ENCODE measurements around the gene NUDT1. TPM values are rescaled to one million over a fixed set of nuclear protein-coding genes. Genes with fewer than 3 reads are reported as not detected.

The NUDT1 gene
- total RNA-seq, 1 experiment from 2014 or later, result 100 TPM

- no peak overlapping the region for H3K27ac Mint-ChIP-seq
- no peaks in the 10 kb centered on the region for H3K9me3 Mint-ChIP-seq
- H3K27me3 Mint-ChIP-seq (ENCODE audit: low read depth), result no peaks in the 10 kb centered on the region
- ATAC-seq (peak; percentile 91), DNase-seq (ENCODE audit: low spot score) (peak; percentile 84)
- ChIA-PET POLR2A (no interaction called here), CTCF (interaction anchor here (0.9 to 2.1 kb wide), 2 partner anchors 90 to 101 kb away, joined by 5 to 23 read pairs; no protein-coding TSS in a partner anchor)
- TF ChIP-seq ETV6 (CRISPR knock-in tag; IDR thresholded peaks at IDR 0.05) (no peak), HMGXB4 (CRISPR knock-in tag; IDR thresholded peaks at IDR 0.05) (peak; percentile 44; the same call in 1 of the 2 replicates), ZNF232 (CRISPR knock-in tag; IDR thresholded peaks at IDR 0.05) (no peak), ZNF423 (CRISPR knock-in tag; IDR thresholded peaks at IDR 0.05) (no peak), MXD4 (CRISPR knock-in tag; IDR thresholded peaks at IDR 0.05; ENCODE audit: borderline replicate concordance) (no peak), E2F1 (CRISPR knock-in tag; IDR thresholded peaks at IDR 0.05) (no peak), MLX (CRISPR knock-in tag; IDR thresholded peaks at IDR 0.05) (no peak), CBFB (CRISPR knock-in tag; IDR thresholded peaks at IDR 0.05; ENCODE audit: low read depth) (no peak), MYBL2 (CRISPR knock-in tag; IDR thresholded peaks at IDR 0.05) (no peak), CTCF (IDR thresholded peaks at IDR 0.05) (peak; percentile 76), ELF4 (CRISPR knock-in tag; IDR thresholded peaks at IDR 0.05; ENCODE audit: low read depth) (no peak), NR2C2 (CRISPR knock-in tag; IDR thresholded peaks at IDR 0.05) (no peak)
- peaks cover 13% of the 10 kb centered on the region for H3K4me1 Mint-ChIP-seq
- peaks cover 19% of the 10 kb centered on the region for H3K36me3 Mint-ChIP-seq
- no peak overlapping the region for H3K4me3 Mint-ChIP-seq
Observed at GRCh38 chr7:2247141-2247995, 5.3 kb downstream of the NUDT1 start.

- no peak overlapping the region for H3K4me3 Mint-ChIP-seq
- POLR2A ChIA-PET, result interaction anchor here (0.6 kb wide), 2 partner anchors 15 to 62 kb away, joined by 3 to 4 read pairs; no protein-coding TSS in a partner anchor
- H3K27me3 Mint-ChIP-seq (ENCODE audit: low read depth), result no peaks in the 10 kb centered on the region
- no peak for DNase-seq (ENCODE audit: low spot score)
- H3K36me3 Mint-ChIP-seq, result peaks cover 19% of the 10 kb centered on the region
- ATAC-seq, result no peak
- no peaks in the 10 kb centered on the region for H3K9me3 Mint-ChIP-seq
- CTCF ChIA-PET, result interaction anchor here (0.6 to 2.1 kb wide), 3 partner anchors 32 to 1088 kb away, joined by 3 to 23 read pairs (median 10); no protein-coding TSS in a partner anchor
- H3K27ac Mint-ChIP-seq, result peak overlapping the region; percentile 68; the same call in 1 of the 2 replicates
- H3K4me1 Mint-ChIP-seq, result peaks cover 6% of the 10 kb centered on the region; the same call in 1 of the 2 replicates
- TF ChIP-seq ZNF317 (CRISPR knock-in tag; IDR thresholded peaks at IDR 0.05; ENCODE audit: borderline replicate concordance, low read depth) (no peak), STAT6 (CRISPR knock-in tag; conservative IDR thresholded peaks at IDR 0.05; ENCODE audit: low read depth) (no peak), PRRX2 (CRISPR knock-in tag; IDR thresholded peaks at IDR 0.05) (no peak), ZNF263 (CRISPR knock-in tag; IDR thresholded peaks at IDR 0.05; ENCODE audit: low read depth) (no peak), ZNF532 (CRISPR knock-in tag; IDR thresholded peaks at IDR 0.05; ENCODE audit: borderline replicate concordance) (no peak), ATF2 (CRISPR knock-in tag; IDR thresholded peaks at IDR 0.05; ENCODE audit: borderline replicate concordance, low read depth) (no peak)
Observed at GRCh38 chr7:2248984-2249694, 7.1 kb downstream of the NUDT1 start.
